Bronchus fibroblast of lung (primary cell): Measurements from ENCODE around the gene CYP2A7. TPM values are rescaled to one million over a fixed set of nuclear protein-coding genes. Genes with fewer than 3 reads are reported as not detected.

Experiments used
- total RNA-seq: library from RNA; depleted of rRNA; stranded (reverse); fragments of >200 nt; gene quantifications from 2 replicates; pipeline ENCODE4 v1.2.3, GENCODE V29; 2015

The CYP2A7 gene
- not detected in 2 replicates for total RNA-seq

GRCh38 chr19:40882062-40882461, at the start of gene CYP2A7:
Gene CYP2A7, minus strand, starts transcription at chr19:40882231. Its CDS starts 21 bp downstream, at chr19:40882210.

GRCh38 chr19:40850277-40850676, 31.8 kb downstream of the CYP2A7 start, which contains the start of gene CYP2A6:
Gene CYP2A6, minus strand, starts transcription at chr19:40850447. Its CDS starts 21 bp downstream, at chr19:40850426.

Other genes starting within 250 kb of the CYP2A7 start
- gene NUMBL, start 191.6 kb downstream of the CYP2A7 start, total RNA-seq = 29.3 and 34.0 TPM in 2 replicates
- gene COQ8B, start 165.3 kb downstream of the CYP2A7 start, total RNA-seq = 36.9 and 38.7 TPM in 2 replicates
- gene ITPKC, start 165.1 kb downstream of the CYP2A7 start, total RNA-seq = 15.3 and 16.4 TPM in 2 replicates
- 3.9 and 4.7 TPM in 2 replicates for gene ACTMAP, start 131.8 kb downstream of the CYP2A7 start, total RNA-seq
- gene SNRPA, start 131.0 kb downstream of the CYP2A7 start, total RNA-seq = 175 and 204 TPM in 2 replicates
- not detected in 2 replicates for gene MIA, start 106.7 kb downstream of the CYP2A7 start, total RNA-seq
- 32.6 and 39.8 TPM in 2 replicates for gene RAB4B, start 104.0 kb downstream of the CYP2A7 start, total RNA-seq
- gene EGLN2, start 83.0 kb downstream of the CYP2A7 start, total RNA-seq = 67.2 and 71.6 TPM in 2 replicates
- gene CYP2A6, start 31.8 kb downstream of the CYP2A7 start, total RNA-seq = not detected in 2 replicates
- gene CYP2B6, start 109.1 kb upstream of the CYP2A7 start, total RNA-seq = not detected in 2 replicates
- not detected in 2 replicates for gene CYP2A13, start 206.2 kb upstream of the CYP2A7 start, total RNA-seq
- gene CYP2F1, start 232.2 kb upstream of the CYP2A7 start, total RNA-seq = not detected in 2 replicates